Activated T-helper 17 cell treated with anti-CD3 and anti-CD28 coated beads, Interleukin-2, amount 50 U/mL, for 72 hours (primary cell): Measurements from ENCODE around the gene KIDINS220. TPM values are rescaled to one million over a fixed set of nuclear protein-coding genes. Genes with fewer than 3 reads are reported as not detected.

Experiments used
- ATAC-seq: fragments of 150-1000 bp; cut with Tn5 transposase; replicated peaks from 2 replicates; pipeline ENCODE4 v1.10.0; 2021; ENCODE audit warnings: mild to moderate bottlenecking, moderate library complexity
- H3K27ac Mint-ChIP-seq: one replicate; pipeline ENCODE4 v1.8.0; 2022; ENCODE audit warnings: mixed read lengths
- H3K27me3 Mint-ChIP-seq: one replicate; pipeline ENCODE4 v1.8.0; 2022; ENCODE audit warnings: mixed read lengths
- H3K36me3 Mint-ChIP-seq: one replicate; pipeline ENCODE4 v1.8.0; 2022; ENCODE audit warnings: low read depth, mild to moderate bottlenecking, mixed read lengths
- H3K4me1 Mint-ChIP-seq: one replicate; pipeline ENCODE4 v1.8.0; 2022; ENCODE audit warnings: mixed read lengths
- H3K4me3 Mint-ChIP-seq: one replicate; pipeline ENCODE4 v1.8.0; 2022; ENCODE audit warnings: mild to moderate bottlenecking, mixed read lengths
- H3K9me3 Mint-ChIP-seq: one replicate; pipeline ENCODE4 v1.8.0; 2022; ENCODE audit warnings: mixed read lengths
- total RNA-seq, 2 donors: library from RNA; stranded (reverse); gene quantifications; one replicate each; pipeline ENCODE4 v1.2.3, GENCODE V29; 2022

Gene KIDINS220
- total RNA-seq, 2 donors from 2014 or later: 28.9 to 31.1 TPM

GRCh38 chr2:8805278-8806210 is 31.9 kb downstream of the KIDINS220 start:
- Mint-ChIP-seq H3K4me1 (peaks cover 16% of the 10 kb centered on the region), H3K27me3 (no peaks in the 10 kb centered on the region), H3K27ac (peak overlapping the region; percentile 52), H3K4me3 (no peak overlapping the region), H3K9me3 (no peaks in the 10 kb centered on the region), H3K36me3 (peaks cover 97% of the 10 kb centered on the region)
- no peak for ATAC-seq

- peak; percentile 98 for ATAC-seq
- no peaks in the 10 kb centered on the region for H3K9me3 Mint-ChIP-seq
- H3K4me3 Mint-ChIP-seq: peak overlapping the region; percentile 11
- peaks cover 16% of the 10 kb centered on the region for H3K4me1 Mint-ChIP-seq
- H3K27ac Mint-ChIP-seq: peak overlapping the region; percentile 83
- peaks cover 97% of the 10 kb centered on the region for H3K36me3 Mint-ChIP-seq
- no peaks in the 10 kb centered on the region for H3K27me3 Mint-ChIP-seq
Measured at GRCh38 chr2:8803658-8804379, 33.6 kb downstream of the KIDINS220 start.

GRCh38 chr2:8802741-8803140 is 34.7 kb downstream of the KIDINS220 start:
- Mint-ChIP-seq H3K9me3 (no peaks in the 10 kb centered on the region), H3K36me3 (peaks cover 97% of the 10 kb centered on the region), H3K4me3 (no peak overlapping the region), H3K27me3 (no peaks in the 10 kb centered on the region), H3K4me1 (peaks cover 12% of the 10 kb centered on the region), H3K27ac (peak overlapping the region; percentile 2)
- ATAC-seq: no peak

GRCh38 chr2:8800821-8801220 is 36.6 kb downstream of the KIDINS220 start:
- Mint-ChIP-seq H3K36me3 (peaks cover 96% of the 10 kb centered on the region), H3K27ac (no peak overlapping the region), H3K4me3 (no peak overlapping the region), H3K4me1 (peaks cover 25% of the 10 kb centered on the region), H3K9me3 (no peaks in the 10 kb centered on the region), H3K27me3 (no peaks in the 10 kb centered on the region)
- no peak for ATAC-seq

GRCh38 chr2:8800218-8800617 is 37.2 kb downstream of the KIDINS220 start:
- Mint-ChIP-seq H3K4me3 (no peak overlapping the region), H3K9me3 (no peaks in the 10 kb centered on the region), H3K4me1 (peaks cover 25% of the 10 kb centered on the region), H3K27ac (no peak overlapping the region), H3K27me3 (no peaks in the 10 kb centered on the region), H3K36me3 (peaks cover 93% of the 10 kb centered on the region)
- no peak for ATAC-seq

- Mint-ChIP-seq H3K4me1 (peaks cover 22% of the 10 kb centered on the region), H3K36me3 (peaks cover 93% of the 10 kb centered on the region), H3K27ac (no peak overlapping the region), H3K4me3 (no peak overlapping the region), H3K27me3 (no peaks in the 10 kb centered on the region), H3K9me3 (no peaks in the 10 kb centered on the region)
- no peak for ATAC-seq
Measured at GRCh38 chr2:8799004-8799403, 38.4 kb downstream of the KIDINS220 start.

- Mint-ChIP-seq H3K4me1 (peaks cover 19% of the 10 kb centered on the region), H3K27ac (no peak overlapping the region), H3K27me3 (no peaks in the 10 kb centered on the region), H3K36me3 (peaks cover 92% of the 10 kb centered on the region), H3K9me3 (no peaks in the 10 kb centered on the region), H3K4me3 (no peak overlapping the region)
- ATAC-seq: no peak
Measured at GRCh38 chr2:8798393-8798792, 39.0 kb downstream of the KIDINS220 start.

GRCh38 chr2:8797682-8798081 is 39.7 kb downstream of the KIDINS220 start:
- Mint-ChIP-seq H3K4me1 (peaks cover 19% of the 10 kb centered on the region), H3K36me3 (peaks cover 87% of the 10 kb centered on the region), H3K4me3 (no peak overlapping the region), H3K27me3 (no peaks in the 10 kb centered on the region), H3K27ac (peak overlapping the region; percentile 51), H3K9me3 (no peaks in the 10 kb centered on the region)
- ATAC-seq: no peak

GRCh38 chr2:8796878-8797550 is 40.4 kb downstream of the KIDINS220 start:
- Mint-ChIP-seq H3K27ac (peak overlapping the region; percentile 51), H3K4me1 (peaks cover 19% of the 10 kb centered on the region), H3K27me3 (no peaks in the 10 kb centered on the region), H3K9me3 (no peaks in the 10 kb centered on the region), H3K36me3 (peaks cover 86% of the 10 kb centered on the region), H3K4me3 (peak overlapping the region; percentile 24)
- peak; percentile 88 for ATAC-seq

GRCh38 chr2:8796315-8796848 is 41.0 kb downstream of the KIDINS220 start:
- H3K4me1 Mint-ChIP-seq: peaks cover 19% of the 10 kb centered on the region
- H3K27me3 Mint-ChIP-seq: no peaks in the 10 kb centered on the region
- peak overlapping the region; percentile 24 for H3K4me3 Mint-ChIP-seq
- H3K27ac Mint-ChIP-seq: peak overlapping the region; percentile 51
- no peaks in the 10 kb centered on the region for H3K9me3 Mint-ChIP-seq
- peaks cover 85% of the 10 kb centered on the region for H3K36me3 Mint-ChIP-seq
- no peak for ATAC-seq

- no peak for ATAC-seq
- H3K27me3 Mint-ChIP-seq: no peaks in the 10 kb centered on the region
- no peaks in the 10 kb centered on the region for H3K9me3 Mint-ChIP-seq
- no peak overlapping the region for H3K4me3 Mint-ChIP-seq
- no peak overlapping the region for H3K27ac Mint-ChIP-seq
- H3K36me3 Mint-ChIP-seq: peaks cover 84% of the 10 kb centered on the region
- H3K4me1 Mint-ChIP-seq: peaks cover 19% of the 10 kb centered on the region
Measured at GRCh38 chr2:8794923-8795825, 42.2 kb downstream of the KIDINS220 start.

GRCh38 chr2:8790739-8791162 is 46.7 kb downstream of the KIDINS220 start:
- Mint-ChIP-seq H3K27ac (no peak overlapping the region), H3K27me3 (no peaks in the 10 kb centered on the region), H3K9me3 (no peaks in the 10 kb centered on the region), H3K4me1 (no peaks in the 10 kb centered on the region), H3K4me3 (no peak overlapping the region), H3K36me3 (peaks cover 84% of the 10 kb centered on the region)
- no peak for ATAC-seq

GRCh38 chr2:8786463-8786862 is 51.0 kb downstream of the KIDINS220 start:
- Mint-ChIP-seq H3K4me1 (no peaks in the 10 kb centered on the region), H3K27ac (no peak overlapping the region), H3K9me3 (no peaks in the 10 kb centered on the region), H3K36me3 (peaks cover 93% of the 10 kb centered on the region), H3K4me3 (no peak overlapping the region), H3K27me3 (no peaks in the 10 kb centered on the region)
- no peak for ATAC-seq
